SK-N-SH (cell line): Measurements from ENCODE around the gene PRKD3. TPM values are rescaled to one million over a fixed set of nuclear protein-coding genes. Genes with fewer than 3 reads are reported as not detected.

Experiments
- CTCF ChIA-PET: fragments of 300-600, 350-600 bp; formaldehyde crosslinking; extraction: SDS; loops from one replicate; lab custom pipeline; 2021; lab: Yijun Ruan, JAX
- POLR2A ChIA-PET: fragments of 350-600 bp; sonication (Branson Sonifier 250); formaldehyde crosslinking; extraction: SDS; loops from one replicate; lab custom pipeline; 2020; ENCODE audit warnings: antibody characterized with exemption, inconsistent platforms; lab: Yijun Ruan, JAX
- DNase-seq: peaks from one replicate; pipeline ENCODE4 v3.0.0; 2012
- H2AFZ ChIP-seq: fragments of 200-600 bp; sonication (generic); 2 replicates; pipeline ENCODE4 v1.8.1; 2016; ENCODE audit warnings: antibody characterized with exemption, mild to moderate bottlenecking, low read depth
- H3F3A ChIP-seq: fragments of 200-600 bp; sonication (generic); replicated peaks from 2 replicates; pipeline ENCODE3; 2016; ENCODE audit warnings: antibody characterized with exemption, mild to moderate bottlenecking; ENCODE audit not compliant: insufficient read depth
- H3K27ac ChIP-seq, 2 experiments: fragments of 200-500 bp in 1 of 2; fragments of 200-600 bp in 1 of 2; sonication (Bioruptor generic) in 1 of 2; sonication (generic), shearing (Covaris generic) in 1 of 2; 2 replicates each; pipeline versions ENCODE4 v1.5.1 to v1.6.1; 2014 to 2016; ENCODE audit warnings: low read depth in 2 of 2, inconsistent platforms in 1 of 2, low read length in 1 of 2, mild to moderate bottlenecking in 1 of 2, mixed read lengths in 1 of 2
- H3K27me3 ChIP-seq: fragments of 200-600 bp; sonication (generic), shearing (Covaris generic); 2 replicates; pipeline ENCODE4 v1.6.1; 2016; ENCODE audit warnings: mixed run types; ENCODE audit not compliant: insufficient read depth
- H3K36me3 ChIP-seq, 2 experiments: fragments of 200-500 bp in 1 of 2; fragments of 200-600 bp in 1 of 2; sonication (Bioruptor generic) in 1 of 2; sonication (generic) in 1 of 2; replicated peaks in 1 of 2; 2 replicates each; pipeline versions ENCODE3 to v1.5.1; 2014 to 2016; ENCODE audit warnings: low read length in 1 of 2, mild to moderate bottlenecking in 1 of 2; ENCODE audit not compliant: insufficient read depth in 2 of 2, control insufficient read depth in 1 of 2
- H3K4me1 ChIP-seq, 2 experiments: fragments of 200-500 bp in 1 of 2; fragments of 200-600 bp in 1 of 2; sonication (Bioruptor generic) in 1 of 2; sonication (generic), shearing (Covaris generic) in 1 of 2; 2 replicates each; pipeline versions ENCODE4 v1.5.1 to v1.6.1; 2014 to 2016; ENCODE audit warnings: low read depth in 1 of 2, low read length in 1 of 2, mixed run types in 1 of 2; ENCODE audit not compliant: insufficient read depth in 2 of 2, control insufficient read depth in 1 of 2
- H3K4me2 ChIP-seq: fragments of 200-600 bp; sonication (generic), shearing (Covaris generic); 2 replicates; pipeline ENCODE4 v1.6.1; 2017; ENCODE audit warnings: mixed run types
- H3K4me3 ChIP-seq, 2 experiments: fragments of 200-500 bp in 1 of 2; fragments of 200-600 bp in 1 of 2; sonication (Bioruptor generic) in 1 of 2; sonication (generic), shearing (Covaris generic) in 1 of 2; 2 replicates each; pipeline versions ENCODE4 v1.5.1 to v1.8.1; 2014 to 2016; ENCODE audit warnings: low read depth in 2 of 2, inconsistent platforms in 1 of 2, low read length in 1 of 2, mild to moderate bottlenecking in 1 of 2, mixed read lengths in 1 of 2, moderate library complexity in 1 of 2
- H3K79me2 ChIP-seq: fragments of 200-600 bp; sonication (generic); 2 replicates; pipeline ENCODE4 v1.8.1; 2017; ENCODE audit warnings: mild to moderate bottlenecking; ENCODE audit not compliant: insufficient read depth
- H3K9ac ChIP-seq: fragments of 200-600 bp; sonication (generic); 2 replicates; pipeline ENCODE4 v1.6.1; 2017; ENCODE audit warnings: mixed run types
- H3K9me2 ChIP-seq: fragments of 200-600 bp; sonication (generic); 2 replicates; pipeline ENCODE4 v1.6.1; 2017; ENCODE audit warnings: mixed run types
- H3K9me3 ChIP-seq: fragments of 200-600 bp; sonication (generic); 2 replicates; pipeline ENCODE4 v1.6.1; 2017; ENCODE audit warnings: mixed run types, mild to moderate bottlenecking, moderate library complexity
- H4K20me1 ChIP-seq: fragments of 200-600 bp; sonication (generic); 2 replicates; pipeline ENCODE4 v1.6.1; 2017; ENCODE audit warnings: mild to moderate bottlenecking, mixed run types; ENCODE audit not compliant: insufficient read depth
- CHD2 ChIP-seq: fragments of 150-350 bp; IDR thresholded peaks from 2 replicates; pipeline ENCODE4 v1.6.1; 2018; ENCODE audit warnings: low read length; ENCODE audit not compliant: partially characterized antibody
- CTCF ChIP-seq: fragments of 200-600 bp; sonication (generic); IDR thresholded peaks from 2 replicates; pipeline ENCODE4 v1.6.1; 2017; ENCODE audit warnings: antibody characterized with exemption, mild to moderate bottlenecking, moderate library complexity
- ELF1 ChIP-seq: IDR thresholded peaks from 2 replicates; pipeline ENCODE4 v1.4.0; 2012
- EP300 ChIP-seq, 2 experiments: IDR thresholded peaks; 2 replicates each; pipeline versions ENCODE4 v1.4.0 to v1.6.1; 2012; ENCODE audit warnings: borderline replicate concordance in 1 of 2, low read depth in 1 of 2, low read length in 1 of 2
- FOXJ3 ChIP-seq: sonication (generic); formaldehyde crosslinking; IDR thresholded peaks from 2 replicates; pipeline ENCODE4 v1.5.1; 2020; ENCODE audit warnings: mild to moderate bottlenecking, missing genetic modification reagents
- FOXM1 ChIP-seq: IDR thresholded peaks from 2 replicates; pipeline ENCODE4 v1.4.0; 2012; ENCODE audit warnings: low read depth, mild to moderate bottlenecking
- GABPA ChIP-seq: IDR thresholded peaks from 2 replicates; pipeline ENCODE4 v1.4.0; 2012; ENCODE audit warnings: low read depth, mild to moderate bottlenecking
- IRF3 ChIP-seq: fragments of 150-350 bp; IDR thresholded peaks from 2 replicates; pipeline ENCODE4 v1.6.1; 2016; ENCODE audit warnings: mild to moderate bottlenecking, low read depth, low read length
- MXI1 ChIP-seq: IDR thresholded peaks from 2 replicates; pipeline ENCODE4 v1.6.1; 2012; ENCODE audit warnings: mild to moderate bottlenecking, low read depth, low read length, improper control_type of control experiment
- NFIC ChIP-seq: IDR thresholded peaks from 2 replicates; pipeline ENCODE4 v1.4.0; 2012; ENCODE audit warnings: borderline replicate concordance
- NRF1 ChIP-seq: IDR thresholded peaks from 2 replicates; pipeline ENCODE4 v1.6.1; 2012; ENCODE audit warnings: low read depth, mild to moderate bottlenecking, low read length
- POLR2AphosphoS5 ChIP-seq: IDR thresholded peaks from 2 replicates; pipeline ENCODE4 v1.6.1; 2012; ENCODE audit warnings: low read depth, low read length
- RAD21 ChIP-seq: IDR thresholded peaks from 2 replicates; pipeline ENCODE4 v1.6.1; 2012; ENCODE audit warnings: mild to moderate bottlenecking, low read length
- SMC3 ChIP-seq: IDR thresholded peaks from 2 replicates; pipeline ENCODE4 v1.6.1; 2012; ENCODE audit warnings: low read depth, low read length, improper control_type of control experiment
- TCF12 ChIP-seq: IDR thresholded peaks from 2 replicates; pipeline ENCODE4 v1.4.0; 2012
- USF1 ChIP-seq: IDR thresholded peaks from 2 replicates; pipeline ENCODE4 v1.4.0; 2012; ENCODE audit warnings: low read depth, borderline replicate concordance
- USF2 ChIP-seq: fragments of 150-350 bp; IDR thresholded peaks from 2 replicates; pipeline ENCODE4 v1.6.1; 2017; ENCODE audit warnings: antibody characterized with exemption, low read length, low read depth, borderline replicate concordance
- ZBTB33 ChIP-seq: IDR thresholded peaks from 2 replicates; pipeline ENCODE4 v1.4.0; 2012; ENCODE audit warnings: low read depth, borderline replicate concordance
- WGBS: methylation state at CpG from one replicate; pipeline ENCODE4 v1.1.6; 2017; ENCODE audit warnings: low lambda C conversion rate; 5-methylcytosine and 5-hydroxymethylcytosine counted together
- polyA plus RNA-seq, 3 experiments: library from polyadenylated mRNA; depleted of rRNA; stranded (reverse); fragments of >200 nt; gene quantifications; 2 replicates each; pipeline ENCODE4 v1.2.3, GENCODE V29; 2012

Gene PRKD3
- polyA plus RNA-seq, 1 of the 3 experiments (the other 2 are of a cell fraction) = 15.9 TPM

- Histone ChIP-seq H3K4me1 (peaks cover 0 to 13% of the 10 kb centered on the region in 2 experiments; a peak in 2 of 4 replicates), H3K9me2 (no peaks in the 10 kb centered on the region), H3K27ac (no peak overlapping the region), H3K4me2 (no peak overlapping the region), H3K36me3 (no peaks in the 10 kb centered on the region), H2AFZ (no peak overlapping the region), H3K79me2 (no peaks in the 10 kb centered on the region), H3F3A (no peaks in the 10 kb centered on the region), H4K20me1 (no peaks in the 10 kb centered on the region), H3K27me3 (no peaks in the 10 kb centered on the region), H3K9me3 (no peaks in the 10 kb centered on the region), H3K4me3 (no peak overlapping the region), H3K9ac (no peak overlapping the region)
- 86% methylated on average over 7 of the region's 7 CpGs for WGBS
- TF ChIP-seq ZBTB33 (no peak), GABPA (no peak), MXI1 (no peak), EP300 (IDR thresholded peaks at IDR 0.05; ENCODE audit: borderline replicate concordance in 1 of 2, low read depth in 1 of 2, low read length in 1 of 2) (no peak), RAD21 (no peak), NRF1 (no peak), CHD2 (no peak), TCF12 (no peak), NFIC (no peak), CTCF (no peak), POLR2AphosphoS5 (no peak), ELF1 (no peak), USF1 (no peak), IRF3 (no peak), SMC3 (no peak), FOXJ3 (CRISPR knock-in tag) (no peak), FOXM1 (no peak), USF2 (no peak)
- ChIA-PET CTCF (interaction anchor here (1.8 kb wide), 1 partner anchor 40 kb away, joined by 5 read pairs; no protein-coding TSS in a partner anchor), POLR2A (no interaction called here)
- DNase-seq = no peak
Measured at GRCh38 chr2:37355735-37356134, 31.1 kb upstream of the PRKD3 start.
